ENCODE measurements around the gene TTC34.

The TTC34 gene

GRCh38 chr1:2587071-2587859, 214.2 kb downstream of the TTC34 start:
- Histone ChIP-seq H3K36me3 (ENCODE audit: insufficient read depth, low read length) (no peaks in the 10 kb centered on the region; the same call in 1 of the 2 replicates), H3K27me3 (ENCODE audit: insufficient read depth, low read length, poor library complexity) (no peaks in the 10 kb centered on the region), H3K4me2 (ENCODE audit: insufficient read depth, low read length) (peak overlapping the region; percentile 75), H3K9ac (ENCODE audit: low read depth, low read length) (peak overlapping the region; percentile 93), H3K4me3 (ENCODE audit: low read depth in 1 of 2, low read length in 2 of 2) (peak overlapping the region; percentile 40 to 95; a peak in 3 of 4 replicates), H3K9me3 (ENCODE audit: insufficient read depth, low read length, severe bottlenecking) (no peaks in the 10 kb centered on the region), H3K27ac (ENCODE audit: low read length) (peak overlapping the region; percentile 6; the same call in 1 of the 2 replicates), H4K20me1 (ENCODE audit: insufficient read depth, low read length) (peaks cover 14% of the 10 kb centered on the region; the same call in 1 of the 2 replicates), H3K79me2 (ENCODE audit: insufficient read depth, low read length) (0 out of 2 replicates have a peak, but pooled peaks cover 3% of the 10 kb centered on the region), H2AFZ (ENCODE audit: low read depth, low read length) (peak overlapping the region; percentile 91), H3K4me1 (ENCODE audit: insufficient read depth, low read length) (peaks cover 22% of the 10 kb centered on the region)
- no peak for TF ChIP-seq EZH2 (IDR thresholded peaks at IDR 0.05; ENCODE audit: borderline replicate concordance, low read depth, low read length, severe bottlenecking)
- no peak for TF ChIP-seq CTCF (IDR thresholded peaks at IDR 0.05; ENCODE audit: borderline replicate concordance, extremely low read depth, low read length, poor library complexity, severe bottlenecking)
- ATAC-seq (ENCODE audit: insufficient read depth, low read depth) = no peak
- DNase-seq = no peak

DNA sequence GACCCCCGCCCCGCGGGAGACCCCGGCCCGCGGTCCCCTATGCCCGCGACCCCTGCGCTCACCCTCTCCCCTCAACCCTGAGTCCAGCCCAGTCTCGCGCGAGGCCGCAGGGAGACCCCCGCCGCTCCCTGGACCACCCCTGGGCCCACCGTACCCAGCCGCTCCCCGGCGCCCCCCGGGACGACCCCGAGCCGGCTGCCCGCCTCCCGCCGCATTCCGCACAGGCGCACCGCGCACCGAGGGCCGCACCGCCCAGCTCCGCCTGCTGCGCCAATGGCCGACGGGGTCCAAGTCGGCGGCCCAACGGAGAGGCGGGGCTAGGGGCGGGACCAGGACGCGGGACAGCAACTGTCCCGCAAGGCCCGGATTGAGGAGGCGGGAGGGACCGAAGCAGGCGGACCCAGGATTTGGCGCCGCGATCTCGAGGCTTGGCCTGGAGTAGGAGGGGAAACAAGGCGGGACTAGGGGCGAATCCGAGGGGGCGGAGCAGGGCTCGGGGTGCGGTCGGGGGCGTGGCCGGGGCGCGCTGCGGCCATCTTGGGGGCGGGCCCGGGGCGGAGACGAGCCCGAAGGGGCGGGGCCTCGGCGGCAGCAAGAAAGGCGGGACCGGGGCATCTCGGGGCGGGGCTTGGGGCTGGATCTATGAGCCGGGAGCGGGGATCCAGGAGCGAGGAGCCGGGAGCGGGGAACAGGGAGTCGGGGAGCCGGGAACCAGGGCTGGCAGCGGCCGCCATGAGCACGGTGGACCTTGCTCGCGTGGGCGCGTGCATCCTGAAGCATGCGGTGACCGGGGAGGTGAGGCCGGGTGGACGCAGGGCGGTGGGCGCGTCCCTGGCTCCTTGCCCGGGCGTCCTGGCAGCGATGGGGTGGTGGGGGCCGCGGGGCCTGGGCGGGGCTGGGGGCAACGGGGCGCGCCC, 215.1 kb downstream of the TTC34 start, which contains the start of gene PRXL2B:
Gene PRXL2B (plus strand): TSS at position 624 of the 917 bp plus-strand sequence. CDS start 109 bp downstream, at position 733.
- no peaks in the 10 kb centered on the region; the same call in 1 of the 2 replicates for H3K36me3 ChIP-seq (ENCODE audit: insufficient read depth, low read length)
- H2AFZ ChIP-seq (ENCODE audit: low read depth, low read length) = peak within 1 kb of the TSS; percentile 91
- no peaks in the 10 kb centered on the region for H3K9me3 ChIP-seq (ENCODE audit: insufficient read depth, low read length, severe bottlenecking)
- H3K4me2 ChIP-seq (ENCODE audit: insufficient read depth, low read length) = peak within 1 kb of the TSS; percentile 75
- no peaks in the 10 kb centered on the region for H3K27me3 ChIP-seq (ENCODE audit: insufficient read depth, low read length, poor library complexity)
- peak; percentile 82 for ATAC-seq (ENCODE audit: insufficient read depth, low read depth)
- H3K27ac ChIP-seq (ENCODE audit: low read length) = peak within 1 kb of the TSS; percentile 86
- TF ChIP-seq EZH2 (IDR thresholded peaks at IDR 0.05; ENCODE audit: borderline replicate concordance, low read depth, low read length, severe bottlenecking) (no peak), CTCF (IDR thresholded peaks at IDR 0.05; ENCODE audit: borderline replicate concordance, extremely low read depth, low read length, poor library complexity, severe bottlenecking) (no peak)
- H4K20me1 ChIP-seq (ENCODE audit: insufficient read depth, low read length) = peaks cover 14% of the 10 kb centered on the region; the same call in 1 of the 2 replicates
- 0 out of 2 replicates have a peak, but pooled peaks cover 3% of the 10 kb centered on the region for H3K79me2 ChIP-seq (ENCODE audit: insufficient read depth, low read length)
- DNase-seq = peak; percentile 98
- H3K4me3 ChIP-seq (ENCODE audit: low read depth in 1 of 2, low read length in 2 of 2) = peak within 1 kb of the TSS; percentile 88 to 95
- peak within 1 kb of the TSS; percentile 93 for H3K9ac ChIP-seq (ENCODE audit: low read depth, low read length)
- peaks cover 22% of the 10 kb centered on the region for H3K4me1 ChIP-seq (ENCODE audit: insufficient read depth, low read length)

Data from DND-41 (cell line).